ENCODE data around the gene DNAH2.
"Not testable (repeated sequence)": the region's sequence is repeated elsewhere in the genome, so short reads cannot be mapped to it uniquely, and the experiment has no call there.

The DNAH2 gene

GRCh38 chr17:7854851-7855659 is 137.5 kb downstream of the DNAH2 start, which contains the start of gene TMEM88:
TSS of gene TMEM88 (plus strand) at chr17:7855066. CDS start at chr17:7855075, 9 bp downstream.
- no peak for DNase-seq

- DNase-seq: no peak
Measured at GRCh38 chr17:7855660-7856010, 138.1 kb downstream of the DNAH2 start.

GRCh38 chr17:7856011-7856810 is 138.7 kb downstream of the DNAH2 start:
- DNase-seq: no peak

- peak; percentile 99 for DNase-seq
Measured at GRCh38 chr17:7856811-7857712, 139.5 kb downstream of the DNAH2 start, which contains the start of gene NAA38. TSS of gene NAA38 (minus strand) at chr17:7857559. CDS start at chr17:7857463, 96 bp downstream.

GRCh38 chr17:7857713-7858521 is 140.4 kb downstream of the DNAH2 start, which contains the start of gene CYB5D1:
TSS of gene CYB5D1 (plus strand) at chr17:7858003. CDS start at chr17:7858135, 132 bp downstream.
- DNase-seq: peak; percentile 94

GRCh38 chr17:7858522-7858810 is 140.9 kb downstream of the DNAH2 start:
- DNase-seq: no peak

- no peak for DNase-seq
Measured at GRCh38 chr17:7859028-7859427, 141.5 kb downstream of the DNAH2 start.

GRCh38 chr17:7862692-7863437 is 145.3 kb downstream of the DNAH2 start:
- DNase-seq: no peak

GRCh38 chr17:7864384-7864783 is 146.8 kb downstream of the DNAH2 start:
- DNase-seq: not testable (repeated sequence)

- DNase-seq: no peak
Measured at GRCh38 chr17:7864995-7865650, 147.6 kb downstream of the DNAH2 start.

GRCh38 chr17:7867881-7868329 is 150.4 kb downstream of the DNAH2 start:
- no peak for DNase-seq

- DNase-seq: no peak
Measured at GRCh38 chr17:7873051-7873450, 155.5 kb downstream of the DNAH2 start.

- DNase-seq: no peak
Measured at GRCh38 chr17:7875804-7876370, 158.3 kb downstream of the DNAH2 start.

- DNase-seq: no peak
Measured at GRCh38 chr17:7878234-7878633, 160.7 kb downstream of the DNAH2 start.

- no peak for DNase-seq
Measured at GRCh38 chr17:7880076-7880868, 162.7 kb downstream of the DNAH2 start.

GRCh38 chr17:7881276-7882054 is 163.9 kb downstream of the DNAH2 start:
- no peak for DNase-seq

- DNase-seq: no peak
Measured at GRCh38 chr17:7882068-7882467, 164.5 kb downstream of the DNAH2 start.

GRCh38 chr17:7882629-7883028 is 165.1 kb downstream of the DNAH2 start:
- DNase-seq: no peak

All from NCI-H1436 treated with DMSO at 0.1 percent for 48 hours (cell line).